ENCODE results near the gene SELENOP.

SELENOP gene

GRCh38 chr5:42840842-42841567 lies 29.3 kb upstream of the SELENOP start:
- Histone ChIP-seq H3K9ac (ENCODE audit: low read length) (no peak overlapping the region), H3K4me3 (ENCODE audit: low read length) (no peak overlapping the region), H3K27me3 (ENCODE audit: control insufficient read depth, insufficient read depth, low read length) (no peaks in the 10 kb centered on the region), H3K4me1 (ENCODE audit: control insufficient read depth, insufficient read depth, low read length) (no peaks in the 10 kb centered on the region), H3K9me3 (ENCODE audit: control insufficient read depth, low read length) (no peaks in the 10 kb centered on the region), H3K36me3 (ENCODE audit: control insufficient read depth, insufficient read depth, low read length) (no peaks in the 10 kb centered on the region)

- Histone ChIP-seq H3K36me3 (ENCODE audit: control insufficient read depth, insufficient read depth, low read length) (no peaks in the 10 kb centered on the region), H3K27me3 (ENCODE audit: control insufficient read depth, insufficient read depth, low read length) (no peaks in the 10 kb centered on the region), H3K9me3 (ENCODE audit: control insufficient read depth, low read length) (no peaks in the 10 kb centered on the region), H3K4me1 (ENCODE audit: control insufficient read depth, insufficient read depth, low read length) (no peaks in the 10 kb centered on the region), H3K9ac (ENCODE audit: low read length) (no peak overlapping the region), H3K4me3 (ENCODE audit: low read length) (no peak overlapping the region)
Observed at GRCh38 chr5:42840269-42840668, 28.6 kb upstream of the SELENOP start.

DNA sequence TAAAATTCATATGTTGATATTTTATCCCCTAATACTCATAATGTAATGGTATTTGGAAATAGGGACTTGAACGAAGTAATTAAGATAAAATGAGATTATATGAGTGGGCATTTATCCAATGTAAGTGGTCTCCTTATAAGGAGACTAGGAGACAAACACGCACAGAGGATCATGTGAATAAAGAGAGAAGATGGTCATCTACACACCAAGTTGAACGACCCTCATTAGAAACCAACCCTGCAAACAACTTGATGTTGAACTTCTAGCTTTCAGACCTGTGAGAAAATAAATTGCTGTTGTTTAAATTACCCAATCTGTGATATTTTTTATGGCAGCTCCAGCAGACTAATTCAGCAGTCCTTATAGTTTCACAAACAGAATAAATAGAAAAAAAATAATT lies 27.5 kb upstream of the SELENOP start:
- no peaks in the 10 kb centered on the region for H3K27me3 ChIP-seq (ENCODE audit: control insufficient read depth, insufficient read depth, low read length)
- no peak overlapping the region for H3K9ac ChIP-seq (ENCODE audit: low read length)
- no peak overlapping the region for H3K4me3 ChIP-seq (ENCODE audit: low read length)
- no peaks in the 10 kb centered on the region for H3K9me3 ChIP-seq (ENCODE audit: control insufficient read depth, low read length)
- H3K4me1 ChIP-seq (ENCODE audit: control insufficient read depth, insufficient read depth, low read length): no peaks in the 10 kb centered on the region
- H3K36me3 ChIP-seq (ENCODE audit: control insufficient read depth, insufficient read depth, low read length): no peaks in the 10 kb centered on the region

GRCh38 chr5:42837601-42838000 lies 25.9 kb upstream of the SELENOP start:
- Histone ChIP-seq H3K9me3 (ENCODE audit: control insufficient read depth, low read length) (no peaks in the 10 kb centered on the region), H3K4me3 (ENCODE audit: low read length) (no peak overlapping the region), H3K27me3 (ENCODE audit: control insufficient read depth, insufficient read depth, low read length) (no peaks in the 10 kb centered on the region), H3K4me1 (ENCODE audit: control insufficient read depth, insufficient read depth, low read length) (no peaks in the 10 kb centered on the region), H3K9ac (ENCODE audit: low read length) (no peak overlapping the region), H3K36me3 (ENCODE audit: control insufficient read depth, insufficient read depth, low read length) (no peaks in the 10 kb centered on the region)

- Histone ChIP-seq H3K4me1 (ENCODE audit: control insufficient read depth, insufficient read depth, low read length) (no peaks in the 10 kb centered on the region), H3K9me3 (ENCODE audit: control insufficient read depth, low read length) (no peaks in the 10 kb centered on the region), H3K27me3 (ENCODE audit: control insufficient read depth, insufficient read depth, low read length) (no peaks in the 10 kb centered on the region), H3K4me3 (ENCODE audit: low read length) (no peak overlapping the region), H3K9ac (ENCODE audit: low read length) (no peak overlapping the region), H3K36me3 (ENCODE audit: control insufficient read depth, insufficient read depth, low read length) (no peaks in the 10 kb centered on the region)
Observed at GRCh38 chr5:42836070-42836769, 24.5 kb upstream of the SELENOP start.

GRCh38 chr5:42832060-42832459 lies 20.4 kb upstream of the SELENOP start:
- Histone ChIP-seq H3K4me3 (ENCODE audit: low read length) (no peak overlapping the region), H3K9me3 (ENCODE audit: control insufficient read depth, low read length) (no peaks in the 10 kb centered on the region), H3K27me3 (ENCODE audit: control insufficient read depth, insufficient read depth, low read length) (no peaks in the 10 kb centered on the region), H3K4me1 (ENCODE audit: control insufficient read depth, insufficient read depth, low read length) (no peaks in the 10 kb centered on the region), H3K9ac (ENCODE audit: low read length) (no peak overlapping the region), H3K36me3 (ENCODE audit: control insufficient read depth, insufficient read depth, low read length) (no peaks in the 10 kb centered on the region)

GRCh38 chr5:42830924-42831323 lies 19.2 kb upstream of the SELENOP start:
- Histone ChIP-seq H3K27me3 (ENCODE audit: control insufficient read depth, insufficient read depth, low read length) (no peaks in the 10 kb centered on the region), H3K9me3 (ENCODE audit: control insufficient read depth, low read length) (no peaks in the 10 kb centered on the region), H3K4me3 (ENCODE audit: low read length) (no peak overlapping the region), H3K9ac (ENCODE audit: low read length) (no peak overlapping the region), H3K36me3 (ENCODE audit: control insufficient read depth, insufficient read depth, low read length) (no peaks in the 10 kb centered on the region), H3K4me1 (ENCODE audit: control insufficient read depth, insufficient read depth, low read length) (no peaks in the 10 kb centered on the region)

GRCh38 chr5:42828671-42829070 lies 17.0 kb upstream of the SELENOP start:
- Histone ChIP-seq H3K27me3 (ENCODE audit: control insufficient read depth, insufficient read depth, low read length) (no peaks in the 10 kb centered on the region), H3K9ac (ENCODE audit: low read length) (no peak overlapping the region), H3K4me3 (ENCODE audit: low read length) (no peak overlapping the region), H3K36me3 (ENCODE audit: control insufficient read depth, insufficient read depth, low read length) (no peaks in the 10 kb centered on the region), H3K4me1 (ENCODE audit: control insufficient read depth, insufficient read depth, low read length) (no peaks in the 10 kb centered on the region), H3K9me3 (ENCODE audit: control insufficient read depth, low read length) (no peaks in the 10 kb centered on the region)

GRCh38 chr5:42826757-42827515 lies 15.2 kb upstream of the SELENOP start:
- H3K36me3 ChIP-seq (ENCODE audit: control insufficient read depth, insufficient read depth, low read length): no peaks in the 10 kb centered on the region
- H3K27me3 ChIP-seq (ENCODE audit: control insufficient read depth, insufficient read depth, low read length): no peaks in the 10 kb centered on the region

DNA sequence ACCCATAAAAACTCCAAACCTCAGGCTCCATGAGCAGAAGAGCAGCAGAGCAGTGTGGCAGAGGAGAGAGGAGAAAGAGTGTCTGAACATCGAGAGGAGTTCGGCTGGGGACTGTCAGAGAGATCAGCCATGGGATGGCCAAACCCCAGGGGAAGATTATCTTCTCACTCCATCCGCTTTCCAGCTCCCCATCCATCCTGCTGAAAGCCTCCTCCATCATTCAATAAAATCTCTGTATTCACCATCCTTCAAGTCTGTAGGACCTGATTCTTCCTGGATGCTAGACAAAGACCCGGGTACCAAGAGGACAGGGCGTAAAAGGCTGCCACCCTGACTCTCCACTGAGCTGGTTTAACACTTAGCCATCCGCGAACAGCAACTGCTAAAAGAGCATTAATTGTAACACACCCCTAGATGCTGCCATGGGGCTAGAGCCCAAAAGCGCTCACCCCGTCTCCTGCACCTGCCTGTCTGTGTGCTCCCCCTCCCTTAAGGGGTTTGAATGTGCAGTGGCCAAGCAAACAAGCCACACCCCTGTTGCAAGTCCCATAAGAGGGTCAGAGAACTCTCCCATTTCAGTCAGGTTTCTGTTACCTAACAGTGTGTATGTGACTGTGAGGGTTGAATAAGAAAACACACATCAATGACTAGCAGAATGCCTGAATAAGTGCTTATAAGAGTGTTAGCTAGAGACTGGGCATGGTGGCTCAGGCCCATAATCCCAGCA lies 13.9 kb upstream of the SELENOP start:
- H3K4me1 ChIP-seq (ENCODE audit: control insufficient read depth, insufficient read depth, low read length): no peaks in the 10 kb centered on the region
- no peaks in the 10 kb centered on the region for H3K9me3 ChIP-seq (ENCODE audit: control insufficient read depth, low read length)
- no peak overlapping the region for H3K4me3 ChIP-seq (ENCODE audit: low read length)
- H3K9ac ChIP-seq (ENCODE audit: low read length): no peak overlapping the region
- H3K27me3 ChIP-seq (ENCODE audit: control insufficient read depth, insufficient read depth, low read length): no peaks in the 10 kb centered on the region
- no peaks in the 10 kb centered on the region for H3K36me3 ChIP-seq (ENCODE audit: control insufficient read depth, insufficient read depth, low read length)

More at GRCh38 chr5:42826757-42827515, 15.2 kb upstream of the SELENOP start:
- Histone ChIP-seq H3K9me3 (ENCODE audit: control insufficient read depth, low read length) (no peaks in the 10 kb centered on the region), H3K4me3 (ENCODE audit: low read length) (no peak overlapping the region), H3K4me1 (ENCODE audit: control insufficient read depth, insufficient read depth, low read length) (no peaks in the 10 kb centered on the region), H3K9ac (ENCODE audit: low read length) (no peak overlapping the region)

DNA sequence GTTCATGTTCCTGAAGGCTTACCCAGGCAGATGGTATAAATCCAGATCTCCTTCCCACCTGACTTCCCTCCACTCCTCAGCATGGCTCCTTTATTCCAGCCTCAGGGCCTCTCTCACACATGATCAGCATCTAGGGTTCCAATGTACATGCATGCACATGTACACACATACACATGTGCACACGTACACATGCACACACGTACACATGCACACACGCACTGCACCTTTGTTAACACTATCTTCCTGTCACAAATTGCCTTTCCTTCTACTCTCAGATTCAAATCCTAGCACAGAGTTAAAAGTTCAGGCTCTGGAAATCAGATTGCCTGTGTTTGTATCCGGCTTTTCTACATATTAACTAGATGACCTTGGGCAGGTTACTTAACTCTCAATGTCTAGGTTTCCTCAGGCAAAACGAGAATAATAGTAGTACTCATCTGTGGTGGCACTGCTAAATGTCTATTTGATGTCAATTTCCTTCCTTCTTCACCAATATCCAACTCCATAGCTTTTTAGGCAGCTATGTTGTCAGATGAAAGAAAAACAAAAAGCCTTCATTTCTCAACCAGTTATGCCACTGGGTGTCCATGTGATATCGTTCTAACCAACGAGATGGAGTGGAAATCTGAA lies 12.8 kb upstream of the SELENOP start:
- Histone ChIP-seq H3K27me3 (ENCODE audit: control insufficient read depth, insufficient read depth, low read length) (no peaks in the 10 kb centered on the region), H3K36me3 (ENCODE audit: control insufficient read depth, insufficient read depth, low read length) (no peaks in the 10 kb centered on the region), H3K4me1 (ENCODE audit: control insufficient read depth, insufficient read depth, low read length) (no peaks in the 10 kb centered on the region), H3K9ac (ENCODE audit: low read length) (no peak overlapping the region), H3K4me3 (ENCODE audit: low read length) (no peak overlapping the region), H3K9me3 (ENCODE audit: control insufficient read depth, low read length) (no peaks in the 10 kb centered on the region)
